Hepatocyte (in vitro differentiated cells): Measurements from ENCODE around the gene PTPN4. TPM values are rescaled to one million over a fixed set of nuclear protein-coding genes. Genes with fewer than 3 reads are reported as not detected.

Experiments
- DNase-seq: peaks from one replicate; pipeline ENCODE4 v3.0.0-alpha.2; 2016; ENCODE audit warnings: low spot score
- H2AFZ ChIP-seq: fragments of 200-600 bp; sonication (generic); 2 replicates; pipeline ENCODE4 v1.6.0; 2016; ENCODE audit warnings: antibody characterized with exemption, mild to moderate bottlenecking
- H3K27ac ChIP-seq: fragments of 200-600 bp; sonication (generic); 2 replicates; pipeline ENCODE4 v1.5.1; 2016; ENCODE audit warnings: mild to moderate bottlenecking
- H3K27me3 ChIP-seq: fragments of 200-600 bp; sonication (generic); 2 replicates; pipeline ENCODE4 v1.6.1; 2016
- H3K36me3 ChIP-seq: fragments of 200-600 bp; sonication (generic); replicated peaks from 2 replicates; pipeline ENCODE4 v1.5.1; 2016; ENCODE audit warnings: low read depth; ENCODE audit not compliant: insufficient read depth
- H3K4me1 ChIP-seq: fragments of 200-600 bp; sonication (generic); 2 replicates; pipeline ENCODE4 v1.5.1; 2016; ENCODE audit warnings: mild to moderate bottlenecking, moderate library complexity; ENCODE audit not compliant: insufficient read depth
- H3K4me2 ChIP-seq: fragments of 200-600 bp; sonication (generic); 2 replicates; pipeline ENCODE4 v1.6.0; 2016
- H3K4me3 ChIP-seq: fragments of 200-600 bp; sonication (generic); 2 replicates; pipeline ENCODE4 v1.5.1; 2016; ENCODE audit warnings: mild to moderate bottlenecking
- H3K79me2 ChIP-seq: fragments of 200-600 bp; sonication (generic); 2 replicates; pipeline ENCODE4 v1.6.0; 2017; ENCODE audit warnings: mild to moderate bottlenecking
- H3K9me2 ChIP-seq: fragments of 200-600 bp; sonication (generic); replicated peaks from 2 replicates; pipeline ENCODE4 v1.6.0; 2017; ENCODE audit warnings: mild to moderate bottlenecking; ENCODE audit not compliant: insufficient read depth
- H3K9me3 ChIP-seq: fragments of 200-600 bp; sonication (generic); 2 replicates; pipeline ENCODE4 v1.5.1; 2016; ENCODE audit warnings: low read depth, mild to moderate bottlenecking
- H4K20me1 ChIP-seq: fragments of 200-600 bp; sonication (generic); 2 replicates; pipeline ENCODE4 v1.6.0; 2016; ENCODE audit warnings: mild to moderate bottlenecking; ENCODE audit not compliant: insufficient read depth, poor library complexity, severe bottlenecking
- CTCF ChIP-seq: fragments of 200-600 bp; sonication (generic); IDR thresholded peaks from 2 replicates; pipeline ENCODE4 v1.5.1; 2016; ENCODE audit warnings: antibody characterized with exemption, mild to moderate bottlenecking; ENCODE audit not compliant: poor library complexity
- EZH2 ChIP-seq: fragments of 200-600 bp; sonication (generic); IDR thresholded peaks from 2 replicates; pipeline ENCODE4 v1.6.1; 2016; ENCODE audit warnings: antibody characterized with exemption, mild to moderate bottlenecking, borderline replicate concordance
- EZH2phosphoT487 ChIP-seq: fragments of 200-600 bp; sonication (generic); IDR thresholded peaks from one replicate; pipeline ENCODE4 v1.6.1; 2018; ENCODE audit warnings: antibody characterized with exemption, mild to moderate bottlenecking, low read depth, moderate library complexity; ENCODE audit not compliant: unreplicated experiment, severe bottlenecking
- WGBS: methylation state at CpG from one replicate; pipeline ENCODE4 v1.1.6; 2016; ENCODE audit warnings: low lambda C conversion rate; ENCODE audit errors: missing lambda C conversion rate; 5-methylcytosine and 5-hydroxymethylcytosine counted together
- polyA plus RNA-seq: library from polyadenylated mRNA; unstranded; fragments of >200 nt; fragmentation: Nextera tagmentation; extraction: Ambion mirVana; gene quantifications from 2 replicates; pipeline ENCODE4 v1.2.1, GENCODE V29; 2016
- total RNA-seq: library from RNA; depleted of rRNA; stranded (reverse); fragments of >200 nt; gene quantifications from 2 replicates; pipeline ENCODE4 v1.2.3, GENCODE V29; 2014

The PTPN4 gene
- total and polyA plus RNA-seq, 2 experiments from 2014 or later: 9.2 to 15.5 TPM

- TF ChIP-seq CTCF (no peak), EZH2 (no peak), EZH2phosphoT487 (no peak)
- no peaks in the 10 kb centered on the region for H3K9me2 ChIP-seq
- H3K79me2 ChIP-seq: no peaks in the 10 kb centered on the region
- H3K4me2 ChIP-seq: no peak overlapping the region
- no peaks in the 10 kb centered on the region for H3K9me3 ChIP-seq
- H3K4me3 ChIP-seq: no peak overlapping the region
- H3K4me1 ChIP-seq: no peaks in the 10 kb centered on the region
- no peak for DNase-seq
- no peak overlapping the region for H2AFZ ChIP-seq
- no peaks in the 10 kb centered on the region for H3K36me3 ChIP-seq
- no peaks in the 10 kb centered on the region for H3K27me3 ChIP-seq
- H4K20me1 ChIP-seq: no peaks in the 10 kb centered on the region
- 86% methylated on average over 7 of the region's 7 CpGs for WGBS
- H3K27ac ChIP-seq: no peak overlapping the region
These were observed 45.8 kb upstream of the PTPN4 start for GRCh38 chr2:119713819-119714490.

GRCh38 chr2:119715409-119716283, 44.1 kb upstream of the PTPN4 start:
- no peak overlapping the region for H2AFZ ChIP-seq
- H3K4me2 ChIP-seq: no peak overlapping the region
- TF ChIP-seq EZH2phosphoT487 (no peak), CTCF (no peak), EZH2 (no peak)
- H3K9me3 ChIP-seq: no peaks in the 10 kb centered on the region
- H3K79me2 ChIP-seq: no peaks in the 10 kb centered on the region
- DNase-seq: no peak
- H3K27ac ChIP-seq: no peak overlapping the region
- no peaks in the 10 kb centered on the region for H4K20me1 ChIP-seq
- H3K27me3 ChIP-seq: no peaks in the 10 kb centered on the region
- H3K4me3 ChIP-seq: no peak overlapping the region
- WGBS: 91% methylated on average over 23 of the region's 23 CpGs
- no peaks in the 10 kb centered on the region for H3K4me1 ChIP-seq
- no peaks in the 10 kb centered on the region for H3K9me2 ChIP-seq
- no peaks in the 10 kb centered on the region for H3K36me3 ChIP-seq

- no peak for TF ChIP-seq CTCF
- no peak for TF ChIP-seq EZH2phosphoT487
- Histone ChIP-seq H3K4me1 (no peaks in the 10 kb centered on the region), H2AFZ (no peak overlapping the region), H3K9me3 (no peaks in the 10 kb centered on the region), H3K27me3 (no peaks in the 10 kb centered on the region), H3K4me3 (no peak overlapping the region), H3K9me2 (no peaks in the 10 kb centered on the region), H3K27ac (no peak overlapping the region), H3K79me2 (no peaks in the 10 kb centered on the region), H3K36me3 (no peaks in the 10 kb centered on the region), H3K4me2 (no peak overlapping the region), H4K20me1 (no peaks in the 10 kb centered on the region)
- DNase-seq: no peak
- 90% methylated on average over 6 of the region's 6 CpGs for WGBS
These were observed 43.4 kb upstream of the PTPN4 start for GRCh38 chr2:119716284-119716672.
